ENCODE results near the gene TPCN2. TPM values are rescaled to one million over a fixed set of nuclear protein-coding genes. Genes with fewer than 3 reads are reported as not detected.

TPCN2 gene
- polyA plus RNA-seq, 3 donors: 29.3 to 52.8 (median 31.5) TPM

DNA sequence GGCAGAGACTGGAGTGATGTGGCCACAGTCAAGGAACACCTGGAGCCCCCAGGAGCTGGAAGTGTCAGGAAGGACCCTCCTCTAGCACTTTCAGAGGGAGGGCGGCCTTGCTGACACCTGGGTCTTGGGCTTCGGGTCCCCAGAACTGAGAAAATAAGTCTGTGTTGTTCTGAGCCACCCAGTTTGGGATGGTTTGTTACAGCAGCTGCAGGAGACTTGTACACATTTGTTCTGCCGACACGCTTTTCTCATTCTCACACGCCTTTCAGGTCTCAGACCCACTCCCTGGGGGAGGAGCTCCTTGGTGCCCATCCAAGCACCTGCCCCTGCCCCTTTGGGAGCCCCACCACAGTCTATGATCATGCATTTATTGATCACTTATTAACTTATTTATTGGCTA lies 59.8 kb downstream of the TPCN2 start:
- Histone ChIP-seq H4K20me1 (ENCODE audit: insufficient read depth, low read length) (no peaks in the 10 kb centered on the region), H3K4me1 (ENCODE audit: control insufficient read depth in 1 of 2, insufficient read depth in 2 of 2, low read length in 2 of 2) (no peaks in the 10 kb centered on the region), H3K9ac (ENCODE audit: insufficient read depth, low read length, poor library complexity, severe bottlenecking) (no peak overlapping the region), H3K4me3 (replicated peaks in 1 of 3; ENCODE audit: low read depth in 2 of 3, low read length in 3 of 3) (no peak overlapping the region), H3K27me3 (ENCODE audit: control insufficient read depth in 2 of 2, insufficient read depth in 2 of 2, low read length in 2 of 2) (no peaks in the 10 kb centered on the region), H3K27ac (ENCODE audit: low read depth in 1 of 2, low read length in 2 of 2) (no peak overlapping the region), H3K79me2 (ENCODE audit: insufficient read depth, low read length) (no peaks in the 10 kb centered on the region), H2AFZ (ENCODE audit: insufficient read depth, low read depth, low read length, poor library complexity, severe bottlenecking) (no peak overlapping the region), H3K4me2 (replicated peaks; ENCODE audit: extremely low read depth, low read length, poor library complexity, severe bottlenecking) (no peak overlapping the region), H3K9me3 (replicated peaks in 1 of 2; ENCODE audit: control insufficient read depth in 1 of 2, insufficient read depth in 1 of 2, low read length in 2 of 2) (peaks cover 0 to 10% of the 10 kb centered on the region in 2 donors), H3K36me3 (replicated peaks in 1 of 2; ENCODE audit: control insufficient read depth in 1 of 2, insufficient read depth in 2 of 2, low read length in 2 of 2) (no peaks in the 10 kb centered on the region)
- Mint-ChIP-seq H3K9me3 (peaks cover 2 to 12% (median 7%) of the 10 kb centered on the region in 7 donors), H3K4me1 (no peaks in the 10 kb centered on the region), H3K4me3 (no peak overlapping the region), H3K27me3 (ENCODE audit: low read depth in 3 of 3) (peaks cover 0 to 7% (median 6%) of the 10 kb centered on the region in 3 donors), H3K27ac (no peak overlapping the region), H3K36me3 (no peaks in the 10 kb centered on the region)
- WGBS (ENCODE audit: insufficient coverage): 100% methylated on average over 2 of the region's 5 CpGs
- TF ChIP-seq, protein P1, sequence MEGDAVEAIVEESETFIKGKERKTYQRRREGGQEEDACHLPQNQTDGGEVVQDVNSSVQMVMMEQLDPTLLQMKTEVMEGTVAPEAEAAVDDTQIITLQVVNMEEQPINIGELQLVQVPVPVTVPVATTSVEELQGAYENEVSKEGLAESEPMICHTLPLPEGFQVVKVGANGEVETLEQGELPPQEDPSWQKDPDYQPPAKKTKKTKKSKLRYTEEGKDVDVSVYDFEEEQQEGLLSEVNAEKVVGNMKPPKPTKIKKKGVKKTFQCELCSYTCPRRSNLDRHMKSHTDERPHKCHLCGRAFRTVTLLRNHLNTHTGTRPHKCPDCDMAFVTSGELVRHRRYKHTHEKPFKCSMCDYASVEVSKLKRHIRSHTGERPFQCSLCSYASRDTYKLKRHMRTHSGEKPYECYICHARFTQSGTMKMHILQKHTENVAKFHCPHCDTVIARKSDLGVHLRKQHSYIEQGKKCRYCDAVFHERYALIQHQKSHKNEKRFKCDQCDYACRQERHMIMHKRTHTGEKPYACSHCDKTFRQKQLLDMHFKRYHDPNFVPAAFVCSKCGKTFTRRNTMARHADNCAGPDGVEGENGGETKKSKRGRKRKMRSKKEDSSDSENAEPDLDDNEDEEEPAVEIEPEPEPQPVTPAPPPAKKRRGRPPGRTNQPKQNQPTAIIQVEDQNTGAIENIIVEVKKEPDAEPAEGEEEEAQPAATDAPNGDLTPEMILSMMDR (IDR thresholded peaks at IDR 0.05): no peak
- no peak for DNase-seq
- intact Hi-C loops (cut with micrococcal nuclease): no loop called here

DNA sequence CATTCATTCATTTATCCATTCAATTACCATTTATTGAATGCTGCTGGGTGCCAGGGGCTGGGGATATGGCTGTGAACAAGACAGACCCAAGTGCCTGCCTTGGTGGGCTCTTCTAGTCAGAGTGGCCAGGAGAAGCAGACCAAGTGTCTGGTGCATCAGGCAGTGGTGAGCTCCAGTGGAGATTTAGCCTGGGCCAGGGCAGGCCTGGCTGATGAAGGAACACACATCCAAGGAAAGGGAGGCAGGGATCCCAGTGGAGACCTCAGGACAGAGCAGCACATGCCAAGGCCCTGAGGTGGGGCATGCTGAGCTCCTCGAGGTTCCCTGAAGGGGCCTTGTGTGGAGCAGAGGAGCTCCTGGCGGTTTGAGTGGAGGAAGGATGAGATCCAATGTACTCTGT lies 60.4 kb downstream of the TPCN2 start:
- DNase-seq: no peak
- peaks cover 2 to 12% (median 7%) of the 10 kb centered on the region in 7 donors for H3K9me3 Mint-ChIP-seq
- Histone ChIP-seq H3K9ac (ENCODE audit: insufficient read depth, low read length, poor library complexity, severe bottlenecking) (no peak overlapping the region), H2AFZ (ENCODE audit: insufficient read depth, low read depth, low read length, poor library complexity, severe bottlenecking) (no peak overlapping the region), H3K9me3 (replicated peaks in 1 of 2; ENCODE audit: control insufficient read depth in 1 of 2, insufficient read depth in 1 of 2, low read length in 2 of 2) (peaks cover 0 to 10% of the 10 kb centered on the region in 2 donors), H3K4me2 (replicated peaks; ENCODE audit: extremely low read depth, low read length, poor library complexity, severe bottlenecking) (no peak overlapping the region), H3K4me3 (replicated peaks in 1 of 3; ENCODE audit: low read depth in 2 of 3, low read length in 3 of 3) (no peak overlapping the region), H3K27ac (ENCODE audit: low read depth in 1 of 2, low read length in 2 of 2) (no peak overlapping the region), H3K4me1 (ENCODE audit: control insufficient read depth in 1 of 2, insufficient read depth in 2 of 2, low read length in 2 of 2) (no peaks in the 10 kb centered on the region), H3K79me2 (ENCODE audit: insufficient read depth, low read length) (no peaks in the 10 kb centered on the region), H3K27me3 (ENCODE audit: control insufficient read depth in 2 of 2, insufficient read depth in 2 of 2, low read length in 2 of 2) (no peaks in the 10 kb centered on the region), H4K20me1 (ENCODE audit: insufficient read depth, low read length) (no peaks in the 10 kb centered on the region), H3K36me3 (replicated peaks in 1 of 2; ENCODE audit: control insufficient read depth in 1 of 2, insufficient read depth in 2 of 2, low read length in 2 of 2) (no peaks in the 10 kb centered on the region)
- H3K36me3 Mint-ChIP-seq: no peaks in the 10 kb centered on the region
- 96% methylated on average over 2 of the region's 2 CpGs for WGBS (ENCODE audit: insufficient coverage)
- intact Hi-C loops (cut with micrococcal nuclease): no loop called here
- no peak overlapping the region for H3K4me3 Mint-ChIP-seq
- H3K4me1 Mint-ChIP-seq: no peaks in the 10 kb centered on the region
- peaks cover 0 to 7% (median 3%) of the 10 kb centered on the region in 3 donors for H3K27me3 Mint-ChIP-seq (ENCODE audit: low read depth in 3 of 3)
- peak overlapping the region in 1 of 7 donors; percentile 24 for H3K27ac Mint-ChIP-seq
- TF ChIP-seq, protein P1 (IDR thresholded peaks at IDR 0.05): no peak
